GM23248 (cell line): ENCODE measurements around the gene MEG3. TPM values are rescaled to one million over a fixed set of nuclear protein-coding genes. Genes with fewer than 3 reads are reported as not detected.

ENCODE experiments used
- DNase-seq: peaks from one replicate; pipeline ENCODE4 v3.0.0-alpha.2; 2015
- H2AFZ ChIP-seq: fragments of 200-600 bp; sonication (generic); 2 replicates; pipeline ENCODE4 v1.6.1; 2016; ENCODE audit warnings: antibody characterized with exemption
- H3F3A ChIP-seq: fragments of 200-600 bp; sonication (generic); 2 replicates; pipeline ENCODE4 v1.6.1; 2016; ENCODE audit warnings: mild to moderate bottlenecking, antibody characterized with exemption, mixed run types; ENCODE audit not compliant: insufficient read depth
- H3K27ac ChIP-seq: fragments of 200-600 bp; sonication (generic); 2 replicates; pipeline ENCODE4 v1.5.1; 2016; ENCODE audit warnings: mild to moderate bottlenecking
- H3K27me3 ChIP-seq: fragments of 200-600 bp; sonication (generic); replicated peaks from 2 replicates; pipeline ENCODE4 v1.6.1; 2016; ENCODE audit warnings: mild to moderate bottlenecking; ENCODE audit not compliant: insufficient read depth
- H3K36me3 ChIP-seq: fragments of 200-600 bp; sonication (generic); 2 replicates; pipeline ENCODE4 v1.6.1; 2016; ENCODE audit warnings: low read depth, mild to moderate bottlenecking
- H3K4me1 ChIP-seq: fragments of 200-600 bp; sonication (generic); 2 replicates; pipeline ENCODE4 v1.6.1; 2016; ENCODE audit warnings: mild to moderate bottlenecking; ENCODE audit not compliant: insufficient read depth
- H3K4me2 ChIP-seq: fragments of 200-600 bp; sonication (generic); one replicate; pipeline ENCODE4 v1.6.1; 2016; ENCODE audit warnings: mild to moderate bottlenecking; ENCODE audit not compliant: unreplicated experiment
- H3K4me3 ChIP-seq: fragments of 200-600 bp; sonication (generic); 2 replicates; pipeline ENCODE4 v1.5.1; 2016; ENCODE audit warnings: mild to moderate bottlenecking
- H3K79me2 ChIP-seq: fragments of 200-600 bp; sonication (generic); 2 replicates; pipeline ENCODE4 v1.6.1; 2016; ENCODE audit warnings: mild to moderate bottlenecking; ENCODE audit not compliant: insufficient read depth
- H3K9ac ChIP-seq: fragments of 200-600 bp; sonication (generic); 2 replicates; pipeline ENCODE4 v1.6.1; 2016; ENCODE audit warnings: mild to moderate bottlenecking
- H3K9me2 ChIP-seq: fragments of 200-600 bp; sonication (generic); 2 replicates; pipeline ENCODE4 v1.6.1; 2016; ENCODE audit warnings: mixed run types, mild to moderate bottlenecking, moderate library complexity; ENCODE audit not compliant: insufficient read depth
- H3K9me3 ChIP-seq: fragments of 200-600 bp; sonication (generic); one replicate; pipeline ENCODE4 v1.6.1; 2017; ENCODE audit warnings: low read depth
- H4K20me1 ChIP-seq: fragments of 200-600 bp; sonication (generic); 2 replicates; pipeline ENCODE4 v1.6.0; 2016; ENCODE audit not compliant: insufficient read depth
- EZH2 ChIP-seq: fragments of 200-600 bp; sonication (generic); IDR thresholded peaks from 2 replicates; pipeline ENCODE4 v1.6.1; 2018; ENCODE audit warnings: antibody characterized with exemption, mild to moderate bottlenecking; ENCODE audit not compliant: insufficient read depth, poor library complexity, severe bottlenecking
- EZH2phosphoT487 ChIP-seq: fragments of 200-600 bp; sonication (generic); IDR thresholded peaks from 2 replicates; pipeline ENCODE4 v1.6.1; 2018; ENCODE audit warnings: antibody characterized with exemption, moderate library complexity, mild to moderate bottlenecking, low read depth; ENCODE audit not compliant: insufficient read depth
- WGBS, 2 experiments: methylation state at CpG; one replicate each; pipeline ENCODE4 v1.1.6; 2015 to 2017; ENCODE audit warnings: low lambda C conversion rate in 2 of 2, low coverage in 1 of 2; ENCODE audit errors: missing lambda C conversion rate in 2 of 2; 5-methylcytosine and 5-hydroxymethylcytosine counted together
- in situ Hi-C: fragments of 300-500 bp; cut with MboI; formaldehyde crosslinking; loops from 2 replicates; pipeline ENCODE4 v1.15.0; 2020
- polyA plus RNA-seq: library from polyadenylated mRNA; unstranded; fragments of >200 nt; fragmentation: Nextera tagmentation; extraction: Ambion mirVana; gene quantifications from 2 replicates; pipeline ENCODE4 v1.2.1, GENCODE V29; 2016
- total RNA-seq: library from RNA; depleted of rRNA; stranded (reverse); fragments of >200 nt; shearing (Covaris generic); gene quantifications from 2 replicates; pipeline ENCODE4 v1.2.3, GENCODE V29; 2014

The MEG3 gene
- total and polyA plus RNA-seq, 2 experiments from 2014 or later, result 101 to 228 TPM

DNA sequence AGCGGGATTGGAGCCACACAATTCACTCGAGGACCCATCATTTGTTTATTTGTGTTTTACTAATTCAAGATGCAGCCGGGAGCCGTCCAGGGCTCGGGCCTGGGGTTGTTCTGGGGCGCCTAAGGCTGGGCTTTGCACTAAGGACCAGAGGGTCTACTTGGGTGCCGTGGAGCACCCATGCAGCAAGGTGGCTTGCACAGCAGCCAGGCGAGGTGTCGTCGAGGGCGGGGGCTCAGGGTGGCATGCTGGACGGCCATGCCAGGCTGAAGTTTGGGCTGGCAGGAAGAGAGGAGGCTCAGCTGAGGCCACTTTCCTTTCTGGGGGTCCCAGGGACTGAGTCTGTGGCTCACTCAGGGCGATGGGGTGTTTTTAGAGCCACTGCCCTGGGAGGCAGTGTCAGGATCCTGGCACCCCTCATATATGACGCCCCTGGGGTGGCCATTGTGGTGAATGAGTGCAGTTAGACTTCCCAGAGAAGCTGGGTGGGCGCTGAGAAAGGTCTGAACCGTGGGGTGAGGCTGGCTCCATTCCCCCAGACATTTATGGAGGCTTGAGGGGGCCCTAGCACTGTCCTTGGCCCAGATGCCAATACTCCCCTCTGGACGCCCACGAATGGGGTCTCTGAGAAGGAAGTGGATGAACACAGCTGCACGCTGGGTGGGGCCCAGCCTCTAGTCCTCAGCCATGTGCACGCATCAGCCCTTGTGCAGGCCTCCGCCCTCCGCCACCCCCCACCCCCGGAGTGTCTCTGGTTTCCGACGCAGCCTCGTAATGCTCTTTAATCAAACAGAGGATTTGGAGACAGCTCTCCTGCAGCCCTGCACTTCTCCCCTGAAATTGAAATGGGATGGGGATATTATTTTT lies 11.3 kb downstream of the MEG3 start:
- no peak overlapping the region for H3K9ac ChIP-seq
- H3K27ac ChIP-seq, result no peak overlapping the region
- H3K36me3 ChIP-seq, result peaks cover 10% of the 10 kb centered on the region; the same call in 1 of the 2 replicates
- WGBS, 2 experiments, result 72% methylated on average over 25 to 26 of the region's 26 CpGs
- H3K9me2 ChIP-seq, result no peaks in the 10 kb centered on the region
- no peak overlapping the region for H3K4me3 ChIP-seq
- 0 out of 2 replicates have a peak, but pooled peaks cover 7% of the 10 kb centered on the region for H4K20me1 ChIP-seq
- DNase-seq, result no peak
- peaks cover 77% of the 10 kb centered on the region for H3K79me2 ChIP-seq
- peaks cover 24% of the 10 kb centered on the region for H3F3A ChIP-seq
- H3K27me3 ChIP-seq, result no peaks in the 10 kb centered on the region
- no peaks in the 10 kb centered on the region for H3K9me3 ChIP-seq
- H2AFZ ChIP-seq, result no peak overlapping the region
- H3K4me2 ChIP-seq, result no peak overlapping the region
- peaks cover 10% of the 10 kb centered on the region for H3K4me1 ChIP-seq
- in situ Hi-C loops, result loop anchor here (25.0 kb wide), 1 partner anchor 425 kb away; no protein-coding TSS in a partner anchor
- TF ChIP-seq EZH2phosphoT487 (no peak), EZH2 (no peak)

DNA sequence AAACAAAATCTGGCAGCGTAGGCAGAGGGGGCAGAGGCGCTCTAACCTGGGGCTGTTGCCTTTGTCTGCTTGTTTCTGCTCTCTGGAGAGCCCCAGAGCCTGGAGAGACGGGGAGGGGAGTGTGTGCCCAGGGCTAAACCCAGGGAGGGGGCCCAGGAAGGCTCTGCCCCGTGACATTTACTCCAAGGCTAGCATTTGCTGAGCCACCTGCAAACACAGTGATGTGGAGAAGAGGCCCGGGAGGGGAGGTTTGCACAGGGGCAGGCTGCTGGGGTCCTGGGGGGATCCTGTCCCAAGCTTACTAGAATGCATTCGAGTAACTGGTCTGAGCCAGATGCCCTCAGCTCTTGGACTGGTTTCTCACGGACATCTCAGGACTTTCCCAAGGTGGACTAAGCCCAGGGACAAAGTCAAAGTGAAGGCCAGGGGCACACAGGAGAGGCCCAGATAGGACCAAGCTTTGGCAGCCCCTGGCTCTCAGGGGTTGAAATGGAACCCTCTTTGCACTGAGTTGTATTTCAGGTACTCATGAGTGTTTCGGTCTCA lies 12.0 kb downstream of the MEG3 start:
- Histone ChIP-seq H3K27me3 (no peaks in the 10 kb centered on the region), H2AFZ (no peak overlapping the region), H3K27ac (no peak overlapping the region), H3F3A (peaks cover 24% of the 10 kb centered on the region), H3K9me2 (no peaks in the 10 kb centered on the region), H3K4me1 (peaks cover 17% of the 10 kb centered on the region), H3K36me3 (peaks cover 4% of the 10 kb centered on the region; the same call in 1 of the 2 replicates), H4K20me1 (0 out of 2 replicates have a peak, but pooled peaks cover 4% of the 10 kb centered on the region), H3K9ac (no peak overlapping the region), H3K79me2 (peaks cover 70% of the 10 kb centered on the region), H3K4me3 (no peak overlapping the region), H3K4me2 (no peak overlapping the region), H3K9me3 (no peaks in the 10 kb centered on the region)
- in situ Hi-C loops, result loop anchor here (25.0 kb wide), 1 partner anchor 426 kb away; no protein-coding TSS in a partner anchor
- no peak for DNase-seq
- 85 to 93% methylated on average over 8 of the region's 8 CpGs for WGBS, 2 experiments
- TF ChIP-seq EZH2 (no peak), EZH2phosphoT487 (no peak)

DNA sequence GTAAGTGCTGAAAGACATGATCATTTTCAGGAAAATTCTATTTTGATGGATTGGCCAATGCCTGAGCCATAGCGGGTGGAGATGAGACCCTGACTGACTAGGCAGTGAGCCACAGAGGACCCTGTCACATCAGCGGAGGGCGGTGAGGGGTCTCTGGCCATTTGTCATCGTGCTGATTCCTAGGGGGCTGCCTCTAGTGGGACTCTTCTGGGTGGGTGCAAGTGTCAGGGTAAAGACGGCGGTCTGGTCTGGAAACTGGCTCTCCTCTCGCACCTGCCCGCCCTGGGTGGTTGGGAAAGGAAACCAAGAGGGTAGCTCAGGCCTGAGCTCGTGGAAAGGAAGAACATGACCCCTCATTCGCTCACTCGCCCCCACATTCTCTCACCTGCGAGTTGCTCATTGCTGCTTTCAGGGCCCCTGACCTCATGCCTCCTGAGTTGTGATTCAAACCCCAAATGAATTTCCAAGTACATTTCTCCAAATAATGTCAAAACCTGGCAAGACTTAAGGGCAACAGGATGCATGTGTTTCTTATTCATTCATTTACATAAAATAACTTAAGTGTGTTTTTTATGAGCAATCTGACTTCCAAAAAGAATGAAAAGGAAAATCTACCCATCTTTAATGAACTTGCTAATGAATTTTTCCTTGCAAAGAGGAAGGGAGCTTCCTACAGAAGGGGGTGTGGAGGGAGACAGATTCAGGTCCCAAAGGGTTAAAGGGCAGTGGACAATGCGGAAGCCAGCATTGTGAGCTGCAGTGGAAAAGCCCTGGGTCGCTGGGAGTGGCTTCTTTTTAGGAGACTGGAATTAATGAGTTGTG lies 12.8 kb downstream of the MEG3 start:
- Histone ChIP-seq H3K9ac (no peak overlapping the region), H3K27me3 (no peaks in the 10 kb centered on the region), H3K9me3 (no peaks in the 10 kb centered on the region), H3K27ac (no peak overlapping the region), H3K79me2 (peaks cover 65% of the 10 kb centered on the region), H3K4me3 (no peak overlapping the region), H2AFZ (no peak overlapping the region), H4K20me1 (0 out of 2 replicates have a peak, but pooled peaks cover 4% of the 10 kb centered on the region), H3K4me2 (no peak overlapping the region), H3K36me3 (no peaks in the 10 kb centered on the region; the same call in 1 of the 2 replicates), H3K9me2 (no peaks in the 10 kb centered on the region), H3F3A (peaks cover 23% of the 10 kb centered on the region), H3K4me1 (peaks cover 21% of the 10 kb centered on the region)
- in situ Hi-C loops, result loop anchor here (25.0 kb wide), 1 partner anchor 426 kb away; no protein-coding TSS in a partner anchor
- DNase-seq, result peak; percentile 46
- no peak for TF ChIP-seq EZH2phosphoT487
- WGBS, 2 experiments, result 66% methylated on average over 14 of the region's 14 CpGs

DNA sequence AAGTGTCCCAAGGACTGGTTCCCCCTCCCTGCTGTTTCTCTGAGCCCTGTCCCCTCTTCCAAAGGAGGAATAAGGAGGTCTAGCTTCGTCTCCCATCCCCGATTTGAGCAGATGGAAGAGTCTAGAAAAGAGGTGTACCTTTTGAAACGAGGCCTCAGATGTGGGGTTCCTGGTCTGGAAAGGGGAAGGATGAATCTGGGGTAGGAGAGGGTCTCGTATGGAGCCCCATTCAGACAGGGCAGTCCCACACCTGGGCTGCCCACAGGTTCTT lies 13.3 kb downstream of the MEG3 start:
- H3K4me3 ChIP-seq, result no peak overlapping the region
- H3K4me2 ChIP-seq, result no peak overlapping the region
- H3K79me2 ChIP-seq, result peaks cover 64% of the 10 kb centered on the region
- H4K20me1 ChIP-seq, result 0 out of 2 replicates have a peak, but pooled peaks cover 4% of the 10 kb centered on the region
- TF ChIP-seq EZH2phosphoT487, result no peak
- TF ChIP-seq EZH2, result no peak
- no peaks in the 10 kb centered on the region for H3K9me3 ChIP-seq
- H3K36me3 ChIP-seq, result no peaks in the 10 kb centered on the region; the same call in 1 of the 2 replicates
- 30 to 35% methylated on average over 4 of the region's 4 CpGs for WGBS, 2 experiments
- H3F3A ChIP-seq, result peaks cover 21% of the 10 kb centered on the region
- in situ Hi-C loops, result loop anchor here (25.0 kb wide), 1 partner anchor 427 kb away; no protein-coding TSS in a partner anchor
- no peaks in the 10 kb centered on the region for H3K9me2 ChIP-seq
- no peak overlapping the region for H2AFZ ChIP-seq
- no peak for DNase-seq
- H3K9ac ChIP-seq, result no peak overlapping the region
- peaks cover 21% of the 10 kb centered on the region for H3K4me1 ChIP-seq
- no peaks in the 10 kb centered on the region for H3K27me3 ChIP-seq
- H3K27ac ChIP-seq, result no peak overlapping the region
